Activated CD8-positive, alpha-beta memory T cell treated with anti-CD3 and anti-CD28 coated beads for 36 hours (primary cell): Measurements from ENCODE around the gene INVS. TPM values are rescaled to one million over a fixed set of nuclear protein-coding genes. Genes with fewer than 3 reads are reported as not detected.
"Not testable (repeated sequence)": the region's sequence is repeated elsewhere in the genome, so short reads cannot be mapped to it uniquely, and the experiment has no call there.

Experiments used
- CTCF ChIA-PET: fragments of 350-600 bp; sonication (Branson Sonifier 250); formaldehyde crosslinking; loops from one replicate; lab custom pipeline; 2021; ENCODE audit warnings: antibody characterized with exemption; lab: Charles Lee
- POLR2A ChIA-PET: fragments of 350-600 bp; sonication (Branson Sonifier 250); formaldehyde crosslinking; loops from one replicate; lab custom pipeline; 2021; ENCODE audit warnings: antibody characterized with exemption; lab: Charles Lee
- total RNA-seq, 2 experiments: library from RNA; stranded (reverse); gene quantifications; one replicate each; pipeline ENCODE4 v1.2.3, GENCODE V29; 2021

INVS gene
- total RNA-seq, 2 experiments from 2014 or later, result 17.3 to 18.3 TPM

DNA sequence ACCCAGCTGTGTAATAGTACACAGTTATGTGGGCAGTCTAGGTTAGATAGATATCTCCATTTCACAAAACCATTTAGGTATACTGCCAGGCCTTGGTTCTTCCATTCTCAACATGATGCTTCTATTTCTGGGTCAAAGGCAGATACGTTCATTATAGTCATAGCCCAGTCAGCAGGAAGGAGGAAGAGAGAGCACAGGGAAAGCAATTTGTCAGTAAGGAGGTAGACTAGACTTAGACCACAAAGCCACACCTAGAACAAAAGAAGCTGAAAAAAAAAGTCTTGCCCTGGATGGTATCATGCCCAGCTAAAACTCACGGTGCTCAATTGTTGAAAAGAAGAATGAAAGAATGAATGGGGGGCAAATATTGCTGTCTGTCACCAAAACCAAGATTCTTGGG lies 7.6 kb downstream of the INVS start:
- CTCF ChIA-PET, result no interaction called here

GRCh38 chr9:100108559-100108958 lies 9.5 kb downstream of the INVS start:
- POLR2A ChIA-PET, result no interaction called here
- CTCF ChIA-PET, result interaction anchor here (0.7 kb wide), 1 partner anchor 107 kb away, joined by 3 read pairs; no protein-coding TSS in a partner anchor

More for the DNA sequence above, 7.6 kb downstream of the INVS start:
- POLR2A ChIA-PET, result no interaction called here

DNA sequence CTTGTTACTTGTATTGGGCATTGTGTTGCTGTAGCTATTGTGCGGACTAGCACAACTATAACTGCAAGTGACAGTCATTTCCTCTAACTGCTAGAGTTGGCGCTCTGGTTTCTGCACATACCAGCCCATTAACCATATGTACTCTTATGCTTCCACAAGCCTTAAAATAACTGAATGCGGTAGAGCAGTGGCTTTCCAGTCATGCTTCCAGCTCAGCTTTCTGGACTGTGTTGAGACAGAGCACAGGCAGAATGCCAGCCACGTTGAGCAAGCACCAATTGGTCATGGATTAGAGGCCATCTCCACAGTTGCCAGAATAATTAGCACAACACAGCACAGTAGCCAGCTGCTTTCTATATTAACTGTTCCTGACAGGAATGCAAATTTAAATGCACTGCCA lies 12.2 kb downstream of the INVS start:
- POLR2A ChIA-PET, result no interaction called here

DNA sequence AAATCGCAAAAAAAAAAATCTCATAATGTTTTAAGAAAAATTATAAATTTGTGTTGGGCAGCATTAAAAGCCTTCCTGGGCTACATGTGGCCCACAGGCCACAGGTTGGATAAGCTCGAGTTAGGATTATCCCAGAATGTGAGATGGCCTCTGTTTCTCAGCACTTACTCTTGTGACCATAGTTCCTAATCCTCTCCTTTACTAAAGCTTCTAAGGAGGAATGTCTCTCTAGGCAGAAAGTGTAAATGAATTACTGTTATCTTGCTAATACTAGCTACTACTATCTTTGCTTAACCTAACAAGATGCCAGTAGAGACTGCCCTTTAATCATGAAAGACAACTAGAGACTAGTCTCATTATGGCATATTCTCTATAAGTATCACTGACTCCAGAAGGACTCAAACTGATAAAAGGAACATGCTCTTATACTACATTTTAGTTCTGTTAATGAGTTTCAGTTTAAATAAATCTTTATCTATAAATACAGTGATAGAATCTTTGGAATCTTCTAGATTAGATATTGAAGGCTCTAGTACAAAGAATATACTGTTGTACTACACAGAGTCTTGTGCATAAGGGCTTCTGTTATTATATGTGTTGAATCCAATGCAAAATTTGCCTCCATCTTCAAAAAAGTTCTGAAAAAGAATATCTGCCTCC lies 13.8 kb downstream of the INVS start:
- POLR2A ChIA-PET, result no interaction called here
- CTCF ChIA-PET, result interaction anchor here (0.7 to 1.5 kb wide), 2 partner anchors 46 to 85 kb away, joined by 3 read pairs; no protein-coding TSS in a partner anchor

More for the DNA sequence above, 12.2 kb downstream of the INVS start:
- CTCF ChIA-PET, result no interaction called here

GRCh38 chr9:100117316-100117715 lies 18.3 kb downstream of the INVS start:
- POLR2A ChIA-PET, result no interaction called here
- CTCF ChIA-PET, result no interaction called here

DNA sequence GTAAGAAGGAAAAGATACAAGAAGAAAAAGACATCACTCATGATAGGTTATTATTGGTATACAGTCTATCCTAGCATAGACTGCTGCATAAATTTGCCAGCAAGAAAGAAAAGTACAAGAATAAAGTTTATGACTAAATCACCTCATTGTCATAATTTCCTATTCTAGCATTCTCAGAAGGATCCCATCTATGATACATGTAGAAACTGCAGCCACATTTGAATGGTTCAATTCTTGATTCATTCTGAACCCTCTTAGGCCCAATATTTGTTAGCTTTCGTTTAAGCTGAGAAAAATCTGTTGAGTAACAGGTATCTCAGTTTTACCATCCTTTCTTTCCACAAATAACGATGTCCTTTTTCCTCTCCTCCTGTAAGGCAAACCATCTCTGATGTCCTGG lies 21.2 kb downstream of the INVS start:
- CTCF ChIA-PET, result no interaction called here
- POLR2A ChIA-PET, result no interaction called here

DNA sequence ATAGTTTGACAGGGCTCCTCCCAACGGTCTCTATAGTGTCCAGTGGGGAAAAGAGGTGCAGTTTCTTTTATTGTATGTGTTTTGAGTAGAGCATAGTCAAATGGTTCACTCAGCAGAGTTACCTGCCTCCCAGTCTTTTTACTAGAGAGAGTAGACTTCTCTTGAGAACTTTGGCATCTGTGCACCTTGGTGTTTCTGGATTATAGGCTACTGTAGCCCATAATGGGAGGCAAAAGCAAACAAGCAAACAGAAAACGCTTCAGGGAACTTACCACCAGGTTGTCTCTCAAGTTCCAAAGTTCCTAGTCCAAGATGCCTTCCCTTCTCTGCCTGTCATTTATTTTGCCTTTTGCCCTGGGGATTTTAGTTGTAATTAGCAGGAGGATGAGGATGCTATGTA lies 26.2 kb downstream of the INVS start:
- ChIA-PET CTCF (no interaction called here), POLR2A (no interaction called here)

GRCh38 chr9:100125910-100126309 lies 26.9 kb downstream of the INVS start:
- ChIA-PET CTCF (no interaction called here), POLR2A (no interaction called here)

GRCh38 chr9:100126423-100126822 lies 27.4 kb downstream of the INVS start:
- ChIA-PET POLR2A (no interaction called here), CTCF (no interaction called here)

GRCh38 chr9:100129772-100130171 lies 30.7 kb downstream of the INVS start:
- ChIA-PET POLR2A (no interaction called here), CTCF (no interaction called here)

DNA sequence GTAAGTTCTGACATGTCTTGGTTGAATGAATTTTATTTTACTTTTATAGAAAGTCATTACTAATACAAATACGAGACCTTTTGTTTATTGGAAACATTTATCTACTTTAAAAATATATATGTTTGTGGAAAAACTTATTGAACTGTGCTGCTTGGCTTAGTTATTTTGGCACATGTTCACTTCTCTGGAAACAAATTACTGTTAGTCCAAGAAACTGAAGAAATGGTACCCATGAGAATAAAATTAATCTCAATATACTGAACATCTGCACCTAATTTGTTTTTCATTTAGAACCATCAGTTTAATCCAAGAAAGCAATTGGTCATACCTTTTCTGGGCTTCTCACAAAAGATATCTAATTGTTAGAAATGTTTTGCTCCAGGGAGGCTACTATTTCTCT lies 32.2 kb downstream of the INVS start:
- POLR2A ChIA-PET, result no interaction called here
- CTCF ChIA-PET, result no interaction called here

GRCh38 chr9:100131875-100132430 lies 32.9 kb downstream of the INVS start:
- POLR2A ChIA-PET, result no interaction called here
- CTCF ChIA-PET, result no interaction called here

DNA sequence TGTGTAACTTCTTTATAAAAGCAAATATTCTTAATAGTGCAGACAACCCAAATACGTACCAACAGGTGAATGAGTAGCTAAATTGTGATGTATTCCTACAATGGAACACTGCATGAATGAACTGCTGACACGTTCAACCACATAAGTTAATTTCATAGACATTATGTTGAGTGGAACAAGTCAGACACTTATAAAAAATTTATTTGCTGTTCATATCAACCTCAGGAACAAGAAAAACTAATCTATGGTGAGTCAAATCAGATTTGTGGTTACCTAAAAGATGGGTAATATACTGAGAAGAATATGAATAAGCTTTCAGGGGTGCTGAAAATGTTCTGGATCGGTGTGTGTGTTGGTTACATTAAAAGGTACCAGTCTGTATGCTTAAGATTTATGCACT lies 35.7 kb downstream of the INVS start:
- ChIA-PET CTCF (no interaction called here), POLR2A (no interaction called here)

GRCh38 chr9:100136799-100137198 lies 37.8 kb downstream of the INVS start:
- POLR2A ChIA-PET, CTCF ChIA-PET: not testable (repeated sequence)

DNA sequence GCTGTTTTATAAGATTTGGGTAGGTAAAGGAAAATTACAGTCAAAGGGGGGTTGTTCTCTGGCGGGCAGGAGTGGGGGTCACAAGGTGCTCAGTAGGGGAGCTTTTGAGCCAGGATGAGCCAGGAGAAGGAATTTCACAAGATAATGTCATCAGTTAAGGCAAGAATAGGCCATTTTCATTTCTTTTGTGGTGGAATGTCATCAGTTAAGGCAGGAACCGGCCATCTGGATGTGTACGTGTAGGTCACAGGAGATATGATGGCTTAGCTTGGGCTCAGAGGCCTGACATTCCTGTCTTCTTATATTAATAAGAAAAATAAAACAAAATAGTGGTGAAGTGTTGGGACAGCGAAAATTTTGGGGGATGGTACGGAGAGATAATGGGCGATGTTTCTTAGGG lies 41.3 kb downstream of the INVS start:
- POLR2A ChIA-PET, result not testable (repeated sequence)

DNA sequence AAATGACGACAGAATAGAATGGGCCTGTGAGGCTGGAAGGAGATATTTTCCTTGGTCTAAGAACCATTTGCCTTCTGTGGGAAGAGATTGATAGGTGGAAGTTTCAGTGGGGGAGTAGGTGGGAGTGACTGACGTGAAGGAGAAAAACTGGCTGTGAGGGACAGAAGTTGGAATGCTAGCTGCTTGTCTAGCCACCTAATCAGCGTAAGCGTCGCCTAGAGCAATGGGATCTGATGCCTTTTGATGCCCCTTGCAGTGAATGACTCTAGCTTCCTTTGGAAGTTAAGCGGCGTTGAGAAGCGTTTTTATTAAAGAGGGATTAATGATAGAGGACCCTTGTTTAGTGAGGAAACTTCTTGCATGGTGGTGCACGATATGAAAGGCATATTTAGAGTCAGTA lies 42.8 kb downstream of the INVS start:
- CTCF ChIA-PET, POLR2A ChIA-PET: not testable (repeated sequence)

More for the DNA sequence above, 41.3 kb downstream of the INVS start:
- CTCF ChIA-PET, result not testable (repeated sequence)

DNA sequence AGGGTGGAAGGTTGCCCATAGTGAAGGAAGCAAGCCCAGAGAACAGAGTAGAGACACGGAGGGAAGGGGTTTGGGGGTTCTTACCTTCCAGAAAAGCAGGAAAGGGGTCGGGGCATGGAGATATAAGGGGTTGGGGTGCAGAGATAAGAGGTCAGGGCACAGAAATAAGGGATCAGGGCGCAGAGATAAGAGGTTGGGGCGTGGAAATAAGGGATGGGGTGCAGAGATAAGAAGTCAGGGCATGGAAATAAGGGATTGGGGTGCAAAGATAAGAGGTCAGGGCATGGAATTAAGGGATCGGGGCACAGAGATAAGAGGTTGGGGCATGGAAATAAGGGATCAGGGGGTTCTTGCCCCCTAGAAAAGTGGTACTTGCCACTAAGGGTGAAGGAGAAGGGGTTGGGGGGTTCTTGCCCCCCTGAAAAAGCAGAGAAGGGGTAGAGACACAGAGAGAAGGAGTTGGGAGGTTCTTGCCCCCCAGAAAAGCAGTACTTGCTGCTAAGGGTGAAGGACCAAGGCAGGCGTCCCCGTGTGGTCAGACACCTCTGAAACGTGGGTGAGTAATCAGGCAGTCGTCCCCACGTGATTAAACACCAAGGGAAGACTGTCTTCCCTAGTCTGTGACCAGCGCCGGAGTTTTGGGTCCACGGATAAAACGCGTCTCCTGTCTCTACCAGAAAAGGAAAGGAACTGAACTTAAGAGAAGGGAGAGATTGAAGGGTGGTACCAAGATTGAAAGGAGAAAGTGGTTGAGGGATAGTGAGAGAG lies 46.3 kb downstream of the INVS start:
- POLR2A ChIA-PET, CTCF ChIA-PET: not testable (repeated sequence)

DNA sequence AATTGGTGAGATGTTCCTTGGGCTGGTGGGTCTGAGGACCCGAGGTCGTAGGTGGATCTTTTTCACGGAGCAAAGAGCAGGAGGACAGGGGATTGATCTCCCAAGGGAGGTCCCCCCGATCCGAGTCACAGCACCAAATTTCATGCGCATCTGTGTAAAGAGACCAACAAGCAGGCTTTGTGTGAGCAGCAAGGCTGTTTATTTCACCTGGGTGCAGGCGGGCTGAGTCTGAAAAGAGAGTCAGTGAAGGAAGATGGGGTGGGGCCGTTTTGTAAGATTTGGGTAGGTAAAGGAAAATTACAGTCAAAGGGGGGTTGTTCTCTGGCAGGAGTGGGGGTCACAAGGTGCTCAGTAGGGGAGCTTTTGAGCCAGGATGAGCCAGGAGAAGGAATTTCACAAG lies 46.9 kb downstream of the INVS start:
- POLR2A ChIA-PET, CTCF ChIA-PET: not testable (repeated sequence)

- POLR2A ChIA-PET, result no interaction called here
- CTCF ChIA-PET, result no interaction called here
Measured at GRCh38 chr9:100150214-100150613, 51.2 kb downstream of the INVS start.

DNA sequence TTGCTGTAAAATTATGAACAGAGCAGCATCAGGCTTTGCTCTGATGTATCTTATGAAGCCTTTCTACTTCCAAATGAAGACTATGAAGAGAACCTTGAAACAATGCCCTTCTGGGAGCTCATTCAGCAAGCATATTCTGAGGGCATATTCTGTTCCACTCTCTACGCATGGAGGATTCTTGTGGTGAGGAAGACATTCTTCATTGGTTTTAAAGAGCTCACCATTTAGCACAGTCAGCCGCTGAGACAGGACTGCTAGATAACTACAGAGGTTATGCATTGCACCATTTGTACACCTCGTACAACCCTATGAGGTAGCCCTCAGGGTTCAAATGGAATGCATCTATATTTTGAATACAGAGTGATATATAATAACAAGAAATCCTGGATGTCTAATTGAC lies 61.0 kb downstream of the INVS start:
- ChIA-PET POLR2A (no interaction called here), CTCF (no interaction called here)

- ChIA-PET CTCF (no interaction called here), POLR2A (no interaction called here)
Measured at GRCh38 chr9:100167176-100167575, 68.1 kb downstream of the INVS start.
